Epithelial cell of alveolus of lung (primary cell): Measurements from ENCODE around the gene FKBP2. TPM values are rescaled to one million over a fixed set of nuclear protein-coding genes. Genes with fewer than 3 reads are reported as not detected.

ENCODE experiments used
- total RNA-seq: library from RNA; depleted of rRNA; stranded (reverse); fragments of >200 nt; gene quantifications from 2 replicates; pipeline ENCODE4 v1.2.1, GENCODE V29; 2015

Gene FKBP2
- 33.4 and 79.1 TPM in 2 replicates for total RNA-seq

GRCh38 chr11:64240435-64241240 lies at the start of gene FKBP2:
FKBP2 (plus strand) TSS chr11:64241095; CDS start chr11:64242388, 1,293 bp downstream.

GRCh38 chr11:64206457-64207255 lies 34.2 kb upstream of the FKBP2 start, which contains the start of gene FERMT3:
FERMT3 (plus strand) TSS chr11:64206721; CDS start chr11:64207365, 644 bp downstream.

GRCh38 chr11:64225608-64226506 lies 15.0 kb upstream of the FKBP2 start, which contains the start of the genes NUDT22 and TRPT1:
NUDT22 (plus strand) TSS chr11:64226274; CDS start chr11:64226653, 379 bp downstream.
TRPT1 (minus strand) TSS chr11:64226186; CDS start chr11:64225860, 326 bp downstream.

GRCh38 chr11:64230171-64230984 lies 10.5 kb upstream of the FKBP2 start, which contains the start of gene DNAJC4:
DNAJC4 (plus strand) TSS chr11:64230548; CDS start chr11:64230855, 307 bp downstream.

DNA sequence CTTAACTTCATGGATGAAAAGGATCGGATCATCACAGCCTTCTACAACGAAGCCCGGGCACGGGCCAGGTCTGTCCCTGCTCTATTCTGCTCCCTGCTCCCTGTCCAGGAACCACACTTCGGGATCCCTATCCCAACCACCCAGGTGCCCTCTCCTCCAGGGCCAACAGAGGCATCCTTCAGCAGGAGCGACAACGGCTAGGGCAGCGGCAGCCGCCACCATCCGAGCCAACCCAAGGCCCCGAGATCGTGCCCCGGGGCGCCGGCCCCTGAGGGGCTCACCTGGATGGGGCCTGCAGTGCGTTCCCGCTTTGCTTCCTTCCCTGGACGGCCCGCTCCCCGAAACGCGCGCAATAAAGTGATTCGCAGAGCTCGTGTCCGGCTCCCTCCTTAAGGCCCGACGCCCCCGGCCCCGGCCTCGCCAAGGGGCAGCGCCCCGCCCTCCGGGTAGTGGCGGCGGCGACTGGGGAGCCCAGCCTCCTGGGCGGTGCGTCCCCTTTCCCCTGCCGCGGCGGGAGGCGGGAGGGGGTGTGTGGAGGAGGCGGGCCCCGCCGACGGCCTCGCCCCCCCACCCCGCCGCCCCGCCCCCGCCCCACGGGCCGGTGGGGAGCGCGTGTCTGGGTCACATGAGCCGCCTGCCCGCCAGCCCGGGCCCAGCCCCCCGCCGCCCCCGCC lies 6.8 kb upstream of the FKBP2 start, which contains the start of gene VEGFB:
Gene VEGFB, plus strand, starts transcription at position 672 of the 674 bp plus-strand sequence. CDS start 250 bp downstream, outside the sequence.

DNA sequence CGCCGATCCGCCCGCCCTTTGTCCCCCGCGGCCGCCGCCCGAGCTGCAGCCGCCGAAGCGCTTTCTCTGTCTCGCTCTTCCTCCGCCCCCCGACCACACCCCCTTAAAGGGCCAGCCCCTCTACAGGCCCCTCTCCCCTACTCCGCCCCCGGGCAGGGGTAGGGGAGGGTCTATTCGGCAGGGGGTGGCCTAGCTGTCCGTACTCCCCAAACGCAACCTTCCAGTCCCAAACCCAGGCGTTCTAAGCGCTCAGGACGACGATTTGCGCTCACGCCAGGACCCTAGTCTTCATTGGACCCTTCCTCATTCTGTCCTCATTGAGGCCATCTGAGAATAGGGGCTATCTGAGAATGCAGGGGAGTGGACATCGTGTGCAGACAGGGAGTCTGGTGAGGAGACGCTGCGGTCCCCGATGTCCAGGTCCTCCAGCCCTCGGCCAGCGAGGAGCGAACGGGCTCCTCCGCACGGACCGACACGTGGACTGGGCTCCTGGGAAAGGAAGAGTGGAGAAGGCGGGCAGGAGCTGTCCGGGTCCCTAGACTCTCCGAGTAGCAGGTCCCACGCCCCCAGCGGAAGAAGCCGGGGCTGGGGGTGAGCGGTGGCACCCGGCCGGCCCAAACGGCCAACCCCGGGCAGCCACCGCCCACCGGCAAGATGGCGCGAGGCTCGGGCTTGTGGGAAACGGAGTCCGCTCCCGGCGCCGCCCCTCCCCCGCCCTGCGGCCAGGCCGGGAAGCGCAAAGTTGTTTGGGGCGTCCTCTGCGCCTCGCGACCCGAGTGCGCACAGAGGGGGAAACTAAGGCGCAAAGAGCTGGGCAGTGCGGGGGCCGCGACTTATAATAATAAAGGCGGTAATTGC lies 6.2 kb downstream of the FKBP2 start, which contains the start of gene PPP1R14B:
Gene PPP1R14B, minus strand, starts transcription at position 73 of the 858 bp plus-strand sequence. CDS start 270 bp downstream, outside the sequence.

GRCh38 chr11:64251016-64251752 lies 10.3 kb downstream of the FKBP2 start, which contains the start of gene PLCB3:
PLCB3 (plus strand) TSS chr11:64251530; CDS start chr11:64251650, 120 bp downstream.

DNA sequence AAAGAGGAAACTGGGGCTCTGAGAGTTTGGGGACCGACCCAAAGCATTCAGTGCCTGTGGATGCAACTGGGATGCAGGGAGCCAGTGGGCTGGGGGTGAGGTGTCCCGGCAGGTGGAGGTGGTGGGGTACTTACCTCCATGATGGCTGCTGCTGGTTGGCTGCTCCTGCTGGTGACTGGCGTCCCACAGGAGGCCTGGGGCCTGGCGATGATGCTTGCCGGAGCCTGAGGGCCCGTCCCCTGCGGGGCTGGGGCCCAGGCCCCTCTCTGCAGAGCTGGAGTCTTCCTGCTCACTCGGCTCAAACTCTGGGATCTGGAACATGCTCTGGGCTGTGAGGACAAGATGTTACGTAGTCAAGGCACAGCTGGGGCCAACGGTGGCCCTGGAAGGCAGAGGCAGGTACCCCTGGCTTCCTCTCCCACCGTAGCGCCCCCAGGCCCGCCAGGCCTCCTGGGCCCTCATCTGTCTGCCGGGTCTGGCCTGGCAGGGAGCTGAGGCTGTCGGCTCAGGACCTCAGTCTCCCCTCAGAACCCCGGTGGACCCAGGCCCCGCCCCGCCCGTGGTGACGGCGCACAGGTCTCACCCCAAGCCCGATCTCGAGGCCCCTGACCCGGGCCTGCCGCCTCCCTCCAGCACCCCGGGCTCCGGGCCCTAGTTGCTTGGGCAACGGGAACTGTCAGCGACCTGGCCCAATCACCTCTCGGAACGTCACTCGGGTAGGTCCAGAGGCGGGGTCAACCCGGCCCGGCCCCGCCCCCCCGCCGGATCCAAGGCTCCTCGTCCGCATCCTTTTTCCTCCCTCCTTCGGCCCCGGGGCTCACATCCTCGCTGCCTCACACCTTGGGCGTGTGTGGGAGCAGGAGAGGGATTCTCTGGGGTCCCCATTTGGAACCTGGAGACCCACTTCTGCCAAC lies 43.4 kb downstream of the FKBP2 start, which contains the start of gene BAD:
Gene BAD, minus strand, starts transcription at position 618 of the 914 bp plus-strand sequence. Its CDS starts 297 bp downstream, at position 321.

GRCh38 chr11:64284962-64285884 lies 44.3 kb downstream of the FKBP2 start, which contains the start of gene GPR137:
GPR137 (plus strand) TSS chr11:64285848; CDS start chr11:64286525, 677 bp downstream.

GRCh38 chr11:64291262-64291751 lies 50.4 kb downstream of the FKBP2 start, which contains the start of gene KCNK4:
KCNK4 (plus strand) TSS chr11:64291302; CDS start chr11:64293019, 1,717 bp downstream.

Other genes with a start within 250 kb of the FKBP2 start
- gene FLRT1, start 205.2 kb upstream of the FKBP2 start, total RNA-seq: 0.26 and 0.56 TPM in 2 replicates
- gene MACROD1, start 75.0 kb upstream of the FKBP2 start, total RNA-seq: 18.4 and 41.7 TPM in 2 replicates
- 138 and 185 TPM in 2 replicates for gene STIP1, start 54.9 kb upstream of the FKBP2 start, total RNA-seq
- 3.6 and 8.5 TPM in 2 replicates for gene FERMT3, start 34.4 kb upstream of the FKBP2 start, total RNA-seq
- 64.4 and 82.9 TPM in 2 replicates for gene TRPT1, start 14.9 kb upstream of the FKBP2 start, total RNA-seq
- 39.0 and 63.1 TPM in 2 replicates for gene NUDT22, start 14.8 kb upstream of the FKBP2 start, total RNA-seq
- gene DNAJC4, start 10.5 kb upstream of the FKBP2 start, total RNA-seq: 18.0 and 40.4 TPM in 2 replicates
- 48.2 and 62.8 TPM in 2 replicates for gene VEGFB, start 6.5 kb upstream of the FKBP2 start, total RNA-seq
- gene PPP1R14B, start 5.8 kb downstream of the FKBP2 start, total RNA-seq: 78.9 and 300 TPM in 2 replicates
- 22.6 and 29.1 TPM in 2 replicates for gene PLCB3, start 10.4 kb downstream of the FKBP2 start, total RNA-seq
- gene BAD, start 43.6 kb downstream of the FKBP2 start, total RNA-seq: 106 and 169 TPM in 2 replicates
- 20.8 and 33.3 TPM in 2 replicates for gene GPR137, start 44.8 kb downstream of the FKBP2 start, total RNA-seq
- not detected in 2 replicates for gene KCNK4, start 50.2 kb downstream of the FKBP2 start, total RNA-seq
- not detected in 2 replicates for gene CATSPERZ, start 59.3 kb downstream of the FKBP2 start, total RNA-seq
- 35.4 and 38.3 TPM in 2 replicates for gene ESRRA, start 64.4 kb downstream of the FKBP2 start, total RNA-seq
- gene TRMT112, start 76.5 kb downstream of the FKBP2 start, total RNA-seq: 318 and 364 TPM in 2 replicates
- 293 and 486 TPM in 2 replicates for gene PRDX5, start 77.0 kb downstream of the FKBP2 start, total RNA-seq
- 1.0 and 1.8 TPM in 2 replicates for gene CCDC88B, start 99.1 kb downstream of the FKBP2 start, total RNA-seq
- gene RPS6KA4, start 118.1 kb downstream of the FKBP2 start, total RNA-seq: 23.2 and 38.4 TPM in 2 replicates